Type B pancreatic cell (in vitro differentiated cells): ENCODE results near the gene FGL2. TPM values are rescaled to one million over a fixed set of nuclear protein-coding genes. Genes with fewer than 3 reads are reported as not detected.

Experiments used
- DNase-seq: peaks from one replicate; pipeline ENCODE4 v3.0.0; 2021; ENCODE audit warnings: mixed read lengths; ENCODE audit not compliant: unreplicated experiment; ENCODE audit errors: extremely low spot score
- H3K27ac Mint-ChIP-seq: 2 replicates; pipeline ENCODE4 v1.8.0; 2021; ENCODE audit warnings: mild to moderate bottlenecking, mixed read lengths
- H3K27me3 Mint-ChIP-seq: 2 replicates; pipeline ENCODE4 v1.8.0; 2021; ENCODE audit warnings: mixed read lengths
- H3K36me3 Mint-ChIP-seq: 2 replicates; pipeline ENCODE4 v1.8.0; 2021; ENCODE audit warnings: mixed read lengths
- H3K4me1 Mint-ChIP-seq: one replicate; pipeline ENCODE4 v1.8.0; 2021; ENCODE audit warnings: mixed read lengths; ENCODE audit not compliant: unreplicated experiment
- H3K4me3 Mint-ChIP-seq: 2 replicates; pipeline ENCODE4 v1.8.0; 2021; ENCODE audit warnings: mild to moderate bottlenecking, mixed read lengths
- H3K9me3 Mint-ChIP-seq: 2 replicates; pipeline ENCODE4 v1.8.0; 2021; ENCODE audit warnings: mixed read lengths
- total RNA-seq: library from RNA; stranded (reverse); gene quantifications from 2 replicates; pipeline ENCODE4 v1.2.1, GENCODE V29; 2021; ENCODE audit warnings: low replicate concordance
- TF ChIP-seq, protein P1 (sequence below): fragments of 200-600 bp; sonication (generic); conservative IDR thresholded peaks from 2 replicates; pipeline ENCODE4 v1.5.0; 2021; ENCODE audit warnings: antibody characterized with exemption, mild to moderate bottlenecking

Gene FGL2
- total RNA-seq, 1 donor from 2014 or later: 0.99 TPM

- Mint-ChIP-seq H3K4me1 (no peaks in the 10 kb centered on the region), H3K36me3 (peaks cover 4% of the 10 kb centered on the region), H3K27ac (no peak overlapping the region), H3K27me3 (no peaks in the 10 kb centered on the region), H3K9me3 (peaks cover 14% of the 10 kb centered on the region), H3K4me3 (no peak overlapping the region)
- DNase-seq: no peak
- TF ChIP-seq, protein P1, sequence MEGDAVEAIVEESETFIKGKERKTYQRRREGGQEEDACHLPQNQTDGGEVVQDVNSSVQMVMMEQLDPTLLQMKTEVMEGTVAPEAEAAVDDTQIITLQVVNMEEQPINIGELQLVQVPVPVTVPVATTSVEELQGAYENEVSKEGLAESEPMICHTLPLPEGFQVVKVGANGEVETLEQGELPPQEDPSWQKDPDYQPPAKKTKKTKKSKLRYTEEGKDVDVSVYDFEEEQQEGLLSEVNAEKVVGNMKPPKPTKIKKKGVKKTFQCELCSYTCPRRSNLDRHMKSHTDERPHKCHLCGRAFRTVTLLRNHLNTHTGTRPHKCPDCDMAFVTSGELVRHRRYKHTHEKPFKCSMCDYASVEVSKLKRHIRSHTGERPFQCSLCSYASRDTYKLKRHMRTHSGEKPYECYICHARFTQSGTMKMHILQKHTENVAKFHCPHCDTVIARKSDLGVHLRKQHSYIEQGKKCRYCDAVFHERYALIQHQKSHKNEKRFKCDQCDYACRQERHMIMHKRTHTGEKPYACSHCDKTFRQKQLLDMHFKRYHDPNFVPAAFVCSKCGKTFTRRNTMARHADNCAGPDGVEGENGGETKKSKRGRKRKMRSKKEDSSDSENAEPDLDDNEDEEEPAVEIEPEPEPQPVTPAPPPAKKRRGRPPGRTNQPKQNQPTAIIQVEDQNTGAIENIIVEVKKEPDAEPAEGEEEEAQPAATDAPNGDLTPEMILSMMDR: no peak
These were observed 8.8 kb upstream of the FGL2 start for GRCh38 chr7:77208416-77208815.

- DNase-seq: no peak
- Mint-ChIP-seq H3K9me3 (peaks cover 14% of the 10 kb centered on the region), H3K4me3 (no peak overlapping the region), H3K36me3 (peaks cover 4% of the 10 kb centered on the region), H3K27ac (no peak overlapping the region), H3K27me3 (peaks cover 3% of the 10 kb centered on the region), H3K4me1 (no peaks in the 10 kb centered on the region)
- TF ChIP-seq, protein P1: no peak
These were observed 6.1 kb upstream of the FGL2 start for GRCh38 chr7:77205706-77206105.

DNA sequence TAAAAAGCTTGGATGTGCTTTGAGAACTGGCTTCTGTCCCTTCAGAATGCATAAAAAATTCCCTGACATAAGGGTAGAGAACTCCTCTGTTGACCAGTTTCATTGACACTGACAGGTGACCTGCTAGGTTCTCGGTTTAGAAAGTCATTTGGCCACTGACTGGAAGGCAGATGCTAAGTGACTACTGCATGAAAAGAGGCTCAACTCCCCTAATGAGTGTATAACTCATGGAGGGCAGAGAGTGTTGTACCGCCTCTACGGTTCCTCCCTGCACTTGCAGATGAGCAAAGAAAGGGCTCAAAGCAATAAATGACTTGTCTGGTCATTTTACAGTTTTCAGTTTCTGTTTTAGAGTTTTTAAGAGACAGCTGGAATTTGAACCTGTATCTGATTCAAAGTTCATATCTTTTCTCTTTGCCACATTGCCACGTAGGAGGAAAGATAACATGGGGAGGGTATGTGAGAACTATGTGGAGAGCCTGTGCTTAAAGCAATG lies 2.9 kb upstream of the FGL2 start:
- peaks cover 12% of the 10 kb centered on the region for H3K27me3 Mint-ChIP-seq
- DNase-seq: no peak
- H3K27ac Mint-ChIP-seq: no peak overlapping the region
- no peaks in the 10 kb centered on the region for H3K9me3 Mint-ChIP-seq
- no peaks in the 10 kb centered on the region for H3K36me3 Mint-ChIP-seq
- H3K4me1 Mint-ChIP-seq: peaks cover 6% of the 10 kb centered on the region
- TF ChIP-seq, protein P1: no peak
- no peak overlapping the region for H3K4me3 Mint-ChIP-seq

GRCh38 chr7:77200542-77200941 lies 923 bp upstream of the FGL2 start:
- Mint-ChIP-seq H3K27me3 (peaks cover 12% of the 10 kb centered on the region), H3K36me3 (no peaks in the 10 kb centered on the region), H3K4me3 (no peak overlapping the region), H3K27ac (no peak overlapping the region), H3K4me1 (peaks cover 6% of the 10 kb centered on the region), H3K9me3 (no peaks in the 10 kb centered on the region)
- no peak for DNase-seq
- TF ChIP-seq, protein P1: no peak

- H3K4me3 Mint-ChIP-seq: no peak overlapping the region
- H3K27ac Mint-ChIP-seq: no peak overlapping the region
- no peaks in the 10 kb centered on the region for H3K9me3 Mint-ChIP-seq
- H3K4me1 Mint-ChIP-seq: peaks cover 6% of the 10 kb centered on the region
- TF ChIP-seq, protein P1: no peak
- H3K27me3 Mint-ChIP-seq: peaks cover 12% of the 10 kb centered on the region
- no peaks in the 10 kb centered on the region for H3K36me3 Mint-ChIP-seq
- DNase-seq: no peak
These were observed 2.5 kb downstream of the FGL2 start for GRCh38 chr7:77197141-77197540.
